B cell (primary cell): Measurements from ENCODE around the gene ACOX2. TPM values are rescaled to one million over a fixed set of nuclear protein-coding genes. Genes with fewer than 3 reads are reported as not detected.
A peak's percentile ranks its signal among the peaks of the same experiment; 100 is the strongest.

Experiments used
- ATAC-seq: fragments of 200-7000 bp; cut with Tn5 transposase; one replicate; pipeline ENCODE4 v1.10.0; 2021; ENCODE audit warnings: low read depth, mild to moderate bottlenecking, moderate number of reproducible peaks, moderate library complexity
- CTCF ChIA-PET: fragments of 350-600 bp; sonication (Branson Sonifier 250); formaldehyde crosslinking; loops from one replicate; lab custom pipeline; 2021; ENCODE audit warnings: antibody characterized with exemption, inconsistent platforms; lab: Charles Lee
- POLR2A ChIA-PET: fragments of 350-600 bp; sonication (Branson Sonifier 250); formaldehyde crosslinking; loops from one replicate; lab custom pipeline; 2021; ENCODE audit warnings: antibody characterized with exemption; lab: Charles Lee
- DNase-seq: peaks from one replicate; pipeline ENCODE4 v3.0.0; 2013
- H2AFZ ChIP-seq: 2 replicates; pipeline ENCODE4 v1.6.1; 2012; ENCODE audit warnings: mild to moderate bottlenecking, low read depth, low read length; ENCODE audit not compliant: insufficient read depth, poor library complexity, severe bottlenecking
- H3K27ac ChIP-seq, 2 donors: 1 replicate in 1 of 2; 2 replicates in 1 of 2; pipeline ENCODE4 v1.5.1; 2012 to 2013; ENCODE audit warnings: low read length in 2 of 2, mild to moderate bottlenecking in 2 of 2, moderate library complexity in 1 of 2
- H3K27me3 ChIP-seq, 4 experiments: fragments of 200-600 bp in 1 of 4; sonication (generic) in 1 of 4; replicated peaks in 1 of 4; 1 replicate in 2 of 4; 2 replicates in 2 of 4; pipeline versions ENCODE4 v1.6.1 to v1.7.0; 2013 to 2016; ENCODE audit warnings: low read length in 3 of 4, mild to moderate bottlenecking in 2 of 4, mixed read lengths in 1 of 4, moderate library complexity in 1 of 4; ENCODE audit not compliant: insufficient read depth in 4 of 4, control insufficient read depth in 3 of 4; ENCODE audit errors: control extremely low read depth in 1 of 4
- H3K36me3 ChIP-seq, 2 experiments: replicated peaks in 1 of 2; 1 replicate in 1 of 2; 2 replicates in 1 of 2; pipeline versions ENCODE4 v1.6.1 to v1.7.1; 2013; ENCODE audit warnings: low read length in 1 of 2; ENCODE audit not compliant: insufficient read depth in 2 of 2, control insufficient read depth in 1 of 2; ENCODE audit errors: control extremely low read depth in 1 of 2, extremely low read depth in 1 of 2
- H3K4me1 ChIP-seq, 2 donors: fragments of 200-600 bp in 1 of 2; sonication (generic) in 1 of 2; 1 replicate in 1 of 2; 2 replicates in 1 of 2; pipeline versions ENCODE4 v1.5.1 to v1.6.1; 2013 to 2017; ENCODE audit warnings: low read length in 2 of 2; ENCODE audit not compliant: control insufficient read depth in 2 of 2, insufficient read depth in 2 of 2
- H3K4me2 ChIP-seq: replicated peaks from 2 replicates; pipeline ENCODE3; 2012; ENCODE audit warnings: mild to moderate bottlenecking, low read depth, low read length; ENCODE audit not compliant: poor library complexity, severe bottlenecking
- H3K4me3 ChIP-seq, 5 experiments: fragments of 200-600 bp in 1 of 5; sonication (generic) in 1 of 5; 1 replicate in 3 of 5; 2 replicates in 2 of 5; pipeline versions ENCODE4 v1.5.1 to v1.7.0; 2011 to 2016; ENCODE audit warnings: low read length in 4 of 5, mild to moderate bottlenecking in 4 of 5, low read depth in 2 of 5, control low read depth in 1 of 5, moderate library complexity in 1 of 5; ENCODE audit not compliant: insufficient read depth in 1 of 5; ENCODE audit errors: control extremely low read depth in 1 of 5, extremely low read depth in 1 of 5
- H3K79me2 ChIP-seq: fragments of 200-600 bp; sonication (generic); one replicate; pipeline ENCODE4 v1.6.0; 2016; ENCODE audit warnings: low read length; ENCODE audit not compliant: control insufficient read depth, insufficient read depth
- H3K9ac ChIP-seq: fragments of 200-600 bp; sonication (generic); 2 replicates; pipeline ENCODE4 v1.6.1; 2017; ENCODE audit warnings: mild to moderate bottlenecking, low read length, moderate library complexity
- H3K9me3 ChIP-seq, 3 donors: one replicate each; pipeline versions ENCODE4 v1.6.1 to v1.7.1; 2013; ENCODE audit warnings: low read length in 2 of 3; ENCODE audit not compliant: control insufficient read depth in 2 of 3, insufficient read depth in 1 of 3; ENCODE audit errors: control extremely low read depth in 1 of 3
- H4K20me1 ChIP-seq: 2 replicates; pipeline ENCODE4 v1.6.0; 2012; ENCODE audit warnings: mild to moderate bottlenecking, low read length; ENCODE audit not compliant: insufficient read depth, control insufficient read depth, poor library complexity, severe bottlenecking
- H3K27ac Mint-ChIP-seq: one replicate; pipeline ENCODE4 v1.8.0; 2021; ENCODE audit warnings: mixed read lengths
- H3K27me3 Mint-ChIP-seq: one replicate; pipeline ENCODE4 v1.8.0; 2021; ENCODE audit warnings: mixed read lengths
- H3K4me1 Mint-ChIP-seq: one replicate; pipeline ENCODE4 v1.8.0; 2021; ENCODE audit warnings: mixed read lengths
- H3K4me3 Mint-ChIP-seq: one replicate; pipeline ENCODE4 v1.8.0; 2021; ENCODE audit warnings: mixed read lengths
- H3K9me3 Mint-ChIP-seq: one replicate; pipeline ENCODE4 v1.8.0; 2022; ENCODE audit warnings: mixed read lengths; ENCODE audit not compliant: insufficient read depth
- CTCF ChIP-seq: fragments of 200-600 bp; IDR thresholded peaks from one replicate; pipeline ENCODE4 v1.8.0; 2022; ENCODE audit warnings: antibody characterized with exemption, mild to moderate bottlenecking
- EZH2 ChIP-seq: IDR thresholded peaks from 2 replicates; pipeline ENCODE4 v1.6.1; 2012; ENCODE audit warnings: borderline replicate concordance, low read depth, mild to moderate bottlenecking, moderate library complexity, low read length; ENCODE audit not compliant: insufficient read depth, poor library complexity, severe bottlenecking
- WGBS: methylation state at CpG from one replicate; pipeline ENCODE4 v1.1.5; 2013; ENCODE audit warnings: missing lambda C conversion rate; ENCODE audit not compliant: insufficient coverage; 5-methylcytosine and 5-hydroxymethylcytosine counted together
- intact Hi-C: fragments of 100-400 bp; cut with micrococcal nuclease; formaldehyde crosslinking; loops from one replicate; pipeline ENCODE4 v1.10.0; 2022
- polyA plus RNA-seq: library from polyadenylated mRNA; depleted of rRNA; stranded (reverse); fragments of >200 nt; gene quantifications from 2 replicates; pipeline ENCODE4 v1.2.3, GENCODE V29; 2012
- total RNA-seq, 2 donors: library from RNA; stranded (reverse); fragments of 120-200 nt in 1 of 2; gene quantifications; 1 replicate in 1 of 2; 2 replicates in 1 of 2; pipeline versions ENCODE4 v1.2.3 to v1.2.4, GENCODE V29; 2013 to 2022

The ACOX2 gene
- total and polyA plus RNA-seq, 2 donors (not counting 1 experiment from before 2014, with no cell fraction given) = not detected

DNA sequence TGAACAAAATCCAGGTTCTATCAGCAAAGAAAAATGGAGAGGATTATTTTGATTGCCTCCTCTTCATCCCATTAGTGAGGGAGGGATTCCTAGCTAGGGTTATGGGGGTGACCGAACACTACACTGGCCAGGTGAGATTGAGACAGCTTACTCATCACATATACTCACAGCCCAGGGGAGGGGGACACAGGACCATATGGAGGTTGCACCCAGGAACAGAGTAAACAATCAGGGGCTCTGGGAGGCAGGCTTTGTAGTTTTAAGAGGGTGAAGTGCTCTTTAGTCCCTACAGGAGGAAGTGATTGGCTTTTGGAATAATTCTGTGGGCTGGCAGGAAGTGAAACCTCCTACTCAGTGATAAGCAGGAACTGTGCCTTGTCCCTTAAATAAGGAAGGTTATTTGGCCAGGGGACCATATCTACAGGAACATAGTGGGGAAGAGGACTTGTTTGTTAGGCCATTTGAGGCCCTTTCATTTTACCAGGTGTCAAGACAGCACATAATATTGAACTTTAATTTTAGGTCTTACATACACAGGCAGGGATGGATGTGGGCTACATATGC, 62.6 kb downstream of the ACOX2 start:
- Histone ChIP-seq H3K4me3 (no peak overlapping the region), H3K27me3 (no peaks in the 10 kb centered on the region), H3K9ac (peak overlapping the region; percentile 42), H2AFZ (no peak overlapping the region), H3K4me1 (peaks cover 20 to 26% of the 10 kb centered on the region in 2 donors), H3K27ac (peak overlapping the region; percentile 1 to 40), H3K36me3 (no peaks in the 10 kb centered on the region), H3K9me3 (no peaks in the 10 kb centered on the region), H3K4me2 (peak overlapping the region; percentile 51), H4K20me1 (no peaks in the 10 kb centered on the region), H3K79me2 (no peaks in the 10 kb centered on the region)
- intact Hi-C loops = loop anchor here (2.0 kb wide), 1 partner anchor 16 kb away; no protein-coding TSS in a partner anchor
- WGBS = no CpG with 5 or more reads among the region's 1 CpG
- TF ChIP-seq CTCF (no peak), EZH2 (no peak)
- Mint-ChIP-seq H3K4me3 (peak overlapping the region; percentile 76), H3K27me3 (no peaks in the 10 kb centered on the region), H3K9me3 (no peaks in the 10 kb centered on the region), H3K4me1 (peaks cover 27% of the 10 kb centered on the region), H3K27ac (peak overlapping the region; percentile 75)
- ATAC-seq (peak; percentile 26), DNase-seq (peak; percentile 46)
- ChIA-PET POLR2A (interaction anchor here (1.1 kb wide), 1 partner anchor 41 kb away, joined by 3 read pairs; no protein-coding TSS in a partner anchor), CTCF (interaction anchor here (1.2 to 1.8 kb wide), 6 partner anchors 9 to 167 kb away, joined by 3 to 6 read pairs (median 4); partner anchors contain the start of gene KCTD6)

DNA sequence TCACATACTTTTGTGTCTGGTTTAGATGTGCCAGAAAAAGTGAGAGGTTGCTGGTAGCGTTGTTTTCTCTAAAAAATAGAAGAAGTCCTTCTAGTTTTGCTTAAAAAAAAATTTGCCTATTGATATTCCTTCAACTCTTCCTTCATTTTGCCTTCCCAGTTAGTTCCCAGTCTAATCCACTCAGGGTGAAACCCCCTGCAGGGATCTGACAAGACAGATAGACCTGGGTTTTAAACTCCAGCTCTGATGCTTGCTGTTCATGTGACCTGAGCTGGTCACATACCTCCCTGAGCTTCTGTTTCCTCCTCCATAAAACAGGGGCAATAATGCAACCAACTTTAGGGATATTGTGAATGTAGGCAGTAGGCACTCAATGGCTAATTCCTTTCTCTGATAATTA, 63.7 kb downstream of the ACOX2 start:
- Histone ChIP-seq H3K4me1 (peaks cover 20 to 26% of the 10 kb centered on the region in 2 donors), H3K9ac (no peak overlapping the region), H4K20me1 (no peaks in the 10 kb centered on the region), H3K27ac (no peak overlapping the region), H3K9me3 (no peaks in the 10 kb centered on the region), H3K4me3 (no peak overlapping the region), H3K79me2 (no peaks in the 10 kb centered on the region), H3K27me3 (no peaks in the 10 kb centered on the region), H3K36me3 (no peaks in the 10 kb centered on the region), H2AFZ (no peak overlapping the region), H3K4me2 (no peak overlapping the region)
- TF ChIP-seq EZH2 = no peak
- TF ChIP-seq CTCF = no peak
- intact Hi-C loops = no loop called here
- ATAC-seq (no peak), DNase-seq (no peak)
- Mint-ChIP-seq H3K27me3 (no peaks in the 10 kb centered on the region), H3K27ac (peak overlapping the region; percentile 48), H3K9me3 (no peaks in the 10 kb centered on the region), H3K4me1 (peaks cover 27% of the 10 kb centered on the region), H3K4me3 (no peak overlapping the region)
- CTCF ChIA-PET = interaction anchor here (1.2 to 1.8 kb wide), 5 partner anchors 9 to 143 kb away, joined by 3 to 6 read pairs (median 3); partner anchors contain the start of gene KCTD6
- POLR2A ChIA-PET = no interaction called here
- WGBS = no CpG with 5 or more reads among the region's 1 CpG
